ENCODE results near the gene FOXD2.

The FOXD2 gene

DNA sequence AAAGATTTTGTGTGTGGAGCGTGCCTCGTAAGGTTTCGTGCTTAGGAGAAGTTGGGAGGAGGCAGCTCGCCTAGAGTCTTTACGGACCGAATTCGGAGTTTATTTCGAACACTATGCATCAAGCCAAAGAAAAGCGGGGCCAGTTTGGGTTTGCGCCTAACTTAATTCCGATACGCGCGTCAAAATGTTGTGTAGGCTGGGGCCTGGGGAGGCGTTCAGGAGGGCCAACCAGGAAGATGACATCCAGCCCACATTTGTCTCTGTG lies 6.4 kb downstream of the FOXD2 start:
- no peak for TF ChIP-seq CTCF (IDR thresholded peaks at IDR 0.05; ENCODE audit: extremely low read depth, missing control alignments)
- DNase-seq (ENCODE audit: low spot score) = no peak

DNA sequence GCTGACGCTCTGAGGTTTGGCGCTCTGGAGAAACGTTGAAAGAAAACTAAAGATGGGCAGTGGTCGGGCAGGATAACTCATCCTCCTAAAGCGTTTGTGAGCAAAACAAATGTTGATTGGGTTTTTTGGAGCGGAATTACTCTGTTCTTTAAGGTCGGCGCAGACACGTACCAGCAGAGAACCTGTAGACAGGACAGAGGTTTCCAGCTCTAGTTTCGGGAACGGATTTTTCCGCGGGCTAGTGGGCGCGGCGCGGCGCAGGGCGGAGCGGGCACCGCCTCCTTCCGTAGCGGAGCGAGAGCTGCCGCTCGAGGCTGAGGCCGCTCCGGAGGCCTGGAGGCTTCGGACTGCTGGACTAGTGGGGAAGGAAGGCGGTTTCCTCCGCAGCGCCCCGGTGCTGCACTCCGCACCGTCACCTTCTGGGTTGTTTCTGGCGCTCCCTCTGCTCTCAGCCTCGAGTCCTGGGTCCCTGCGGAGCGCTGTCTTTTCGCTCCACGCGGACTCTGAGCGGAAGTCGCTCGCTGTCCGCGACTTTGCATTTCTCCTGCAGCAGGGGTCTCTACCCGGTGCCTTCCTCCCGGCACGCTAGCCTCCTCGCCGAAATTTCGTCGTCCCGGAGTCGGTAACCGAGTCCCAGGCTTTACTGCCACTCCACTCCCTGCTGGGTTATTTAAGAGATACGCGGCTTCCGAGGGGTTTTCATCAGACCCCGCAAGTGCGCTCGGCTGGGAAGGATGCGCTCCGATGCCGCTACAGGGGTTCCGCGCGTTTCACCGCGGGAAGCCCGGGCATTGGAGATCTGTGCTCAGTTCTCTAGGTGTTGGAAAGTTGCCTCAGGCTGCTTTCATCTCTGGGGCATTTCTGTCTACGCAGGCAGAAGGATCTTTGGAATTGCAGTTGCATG lies 7.0 kb downstream of the FOXD2 start:
- no peak for TF ChIP-seq CTCF (IDR thresholded peaks at IDR 0.05; ENCODE audit: extremely low read depth, missing control alignments)
- peak; percentile 25 for DNase-seq (ENCODE audit: low spot score)

DNA sequence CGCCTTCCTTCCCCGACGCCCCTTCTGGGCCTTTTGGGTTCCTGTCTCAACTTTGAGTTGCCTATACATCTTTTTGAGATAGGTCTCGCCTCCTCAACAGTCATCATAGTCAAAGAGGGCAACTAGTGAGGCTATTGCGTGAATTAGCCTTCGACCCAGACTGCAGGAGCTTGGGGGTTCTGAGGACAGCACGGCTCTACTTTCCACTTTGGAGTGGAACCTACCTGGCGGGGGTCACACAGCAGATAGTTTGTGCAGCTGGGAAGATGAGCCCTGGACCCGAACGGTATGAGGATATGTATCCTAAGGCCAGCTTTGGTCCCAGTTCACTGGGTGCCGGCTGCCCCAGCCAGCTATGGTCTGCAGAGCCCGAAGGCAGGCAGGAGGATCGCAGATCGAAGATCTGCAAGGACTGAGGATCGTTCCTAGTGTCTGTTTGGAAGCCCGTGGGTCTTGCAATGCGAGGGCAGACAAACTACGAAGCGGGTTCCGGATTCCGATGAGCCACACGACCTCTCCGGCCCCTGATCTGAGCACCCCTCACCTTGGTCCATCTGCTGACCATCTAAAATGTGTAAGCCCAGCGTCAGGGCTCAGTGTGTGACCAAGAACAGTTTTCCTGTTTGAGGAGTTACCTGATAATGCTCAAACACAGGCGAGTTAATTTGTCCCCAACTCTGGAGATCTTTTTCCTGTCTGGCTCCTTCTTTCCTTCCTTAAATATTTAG lies 8.1 kb downstream of the FOXD2 start:
- no peak for TF ChIP-seq CTCF (IDR thresholded peaks at IDR 0.05; ENCODE audit: extremely low read depth, missing control alignments)
- DNase-seq (ENCODE audit: low spot score) = peak; percentile 29

- DNase-seq (ENCODE audit: low spot score) = no peak
- TF ChIP-seq CTCF (IDR thresholded peaks at IDR 0.05; ENCODE audit: extremely low read depth, missing control alignments) = no peak
These were observed 10.8 kb downstream of the FOXD2 start for GRCh38 chr1:47448462-47449222.

- TF ChIP-seq CTCF (IDR thresholded peaks at IDR 0.05; ENCODE audit: extremely low read depth, missing control alignments) = peak; percentile 25
- peak; percentile 41 for DNase-seq (ENCODE audit: low spot score)
These were observed 12.1 kb downstream of the FOXD2 start for GRCh38 chr1:47449822-47450552.

- no peak for DNase-seq (ENCODE audit: low spot score)
- no peak for TF ChIP-seq CTCF (IDR thresholded peaks at IDR 0.05; ENCODE audit: extremely low read depth, missing control alignments)
These were observed 12.8 kb downstream of the FOXD2 start for GRCh38 chr1:47450606-47451005.
